Epidermal melanocyte (primary cell): ENCODE measurements around the gene MXRA8.

ENCODE experiments used
- DNase-seq: peaks from one replicate; pipeline ENCODE4 v3.0.0; 2011; ENCODE audit warnings: low spot score; ENCODE audit not compliant: insufficient read length

MXRA8 gene

GRCh38 chr1:1307923-1308755 is 50.2 kb downstream of the MXRA8 start, which contains the start of the genes ACAP3 and PUSL1:
ACAP3 (minus strand) TSS chr1:1307930; CDS start chr1:1307815, 115 bp downstream.
PUSL1 (plus strand) TSS chr1:1308597; CDS start chr1:1308644, 47 bp downstream.
- DNase-seq, result peak; percentile 98

- no peak for DNase-seq
Measured at GRCh38 chr1:1307261-1307922, 51.0 kb downstream of the MXRA8 start.

DNA sequence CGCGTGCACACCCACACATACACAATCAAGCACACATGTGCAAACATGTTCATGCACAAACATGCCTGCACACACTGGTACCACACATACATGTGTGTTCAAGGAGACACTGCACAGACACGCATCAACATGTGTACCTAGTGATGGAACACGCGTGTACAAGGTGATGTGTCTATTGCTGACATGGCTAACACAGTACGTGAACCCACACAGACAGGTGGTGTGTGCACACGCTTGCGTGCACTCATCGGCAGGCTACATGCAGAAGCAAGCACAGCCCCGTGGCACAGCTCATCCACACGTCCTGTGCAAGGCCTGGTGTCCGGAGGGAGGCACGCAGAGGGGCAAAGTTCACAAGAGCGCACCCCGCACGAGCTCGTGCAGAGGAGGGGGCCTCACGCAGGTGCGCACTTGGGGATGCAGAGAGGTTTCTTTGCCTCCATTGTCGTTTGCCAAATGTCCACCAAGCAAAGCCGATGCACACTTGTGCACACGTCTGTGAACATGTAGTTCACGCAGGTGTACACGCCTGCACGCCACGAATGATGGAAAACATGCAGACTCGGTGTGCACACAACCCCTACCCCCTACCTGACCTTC is 51.6 kb downstream of the MXRA8 start:
- DNase-seq, result no peak

- DNase-seq, result no peak
Measured at GRCh38 chr1:1306070-1306660, 52.2 kb downstream of the MXRA8 start.

- no peak for DNase-seq
Measured at GRCh38 chr1:1305300-1306069, 52.9 kb downstream of the MXRA8 start.

DNA sequence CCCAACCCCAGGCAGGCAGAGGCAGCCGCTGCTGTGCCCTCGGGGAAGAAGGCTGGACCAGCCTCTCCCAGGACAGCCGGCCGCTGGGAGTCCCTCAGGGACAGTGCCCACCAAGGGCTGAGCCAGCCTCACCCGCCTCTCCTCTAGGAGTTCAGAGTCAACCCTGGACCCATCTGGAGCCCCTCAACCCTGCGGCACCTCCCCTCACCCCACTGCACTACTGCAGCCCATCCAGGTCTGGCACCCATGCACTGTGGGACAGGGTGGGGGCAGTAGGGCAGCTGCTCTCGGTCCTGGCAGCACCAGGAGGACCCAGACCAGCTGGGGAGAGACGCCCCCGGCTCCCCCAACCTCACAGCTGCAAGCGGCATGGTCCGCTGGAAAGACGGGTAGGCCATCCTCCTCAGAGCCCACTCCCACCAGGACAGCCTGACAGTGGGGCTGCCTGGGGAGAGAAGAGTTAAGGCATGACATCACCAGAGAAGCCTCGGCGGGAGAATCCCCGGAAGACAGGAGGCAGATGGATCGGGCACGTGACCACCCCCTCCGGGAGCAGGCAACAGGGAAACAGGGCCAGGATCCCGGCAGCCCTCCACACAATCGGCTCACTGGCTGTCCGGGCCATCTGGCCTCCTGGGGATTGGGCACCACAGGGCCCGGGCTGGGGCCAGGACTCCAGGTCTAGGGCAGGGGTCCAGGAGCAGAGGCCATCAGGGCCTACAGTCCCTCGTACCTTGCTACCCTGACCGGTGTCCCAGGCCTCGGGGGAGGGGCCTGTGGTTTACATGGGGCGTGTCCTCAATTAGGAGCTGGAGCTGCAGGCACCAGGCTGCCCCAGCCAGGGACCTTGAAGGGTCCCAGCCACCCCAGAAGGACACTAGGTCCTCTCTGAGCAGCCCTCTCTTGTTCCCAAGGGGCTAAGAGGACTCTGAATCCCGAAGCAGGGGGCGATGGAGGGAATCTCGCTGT is 53.7 kb downstream of the MXRA8 start:
- DNase-seq, result peak; percentile 85

GRCh38 chr1:1303736-1304135 is 54.6 kb downstream of the MXRA8 start:
- no peak for DNase-seq

GRCh38 chr1:1302951-1303509 is 55.3 kb downstream of the MXRA8 start:
- DNase-seq, result no peak
